ENCODE results near the gene GNA14.

GNA14 gene

DNA sequence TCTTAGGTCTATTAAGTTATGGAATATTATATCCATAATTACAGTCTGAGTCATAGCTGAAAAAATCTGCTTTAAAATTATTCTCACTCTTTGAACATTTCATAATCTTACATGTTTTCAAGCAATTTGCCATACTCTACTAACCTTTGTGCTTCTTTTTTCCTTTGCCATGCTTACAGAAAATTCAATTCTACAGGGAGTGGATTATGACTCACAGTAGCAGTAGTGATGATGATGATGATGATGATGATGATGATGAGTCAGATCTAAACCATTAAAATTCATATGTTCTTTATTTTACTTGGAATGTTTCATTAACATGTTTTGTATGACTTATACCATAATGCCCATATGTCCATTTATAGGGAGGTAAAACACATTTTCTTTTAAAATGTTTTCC lies 263.7 kb downstream of the GNA14 start:
- ChIA-PET CTCF (interaction anchor here (0.6 kb wide), 1 partner anchor 735 kb away, joined by 3 read pairs; no protein-coding TSS in a partner anchor), POLR2A (interaction anchor here (0.6 kb wide), 1 partner anchor 45 kb away, joined by 3 read pairs; no protein-coding TSS in a partner anchor)
- Histone ChIP-seq H3K27ac (ENCODE audit: extremely low read depth, low read depth, low read length) (no peak overlapping the region), H3K4me1 (ENCODE audit: control insufficient read depth, insufficient read depth, low read length) (no peaks in the 10 kb centered on the region), H3K36me3 (ENCODE audit: control insufficient read depth in 2 of 2, insufficient read depth in 1 of 2, low read length in 2 of 2) (peaks cover 14% of the 10 kb centered on the region in 2 experiments; a peak in 2 of 3 replicates), H3K9me3 (ENCODE audit: control insufficient read depth, insufficient read depth, low read depth, low read length) (no peaks in the 10 kb centered on the region), H3K4me3 (ENCODE audit: low read depth, low read length) (no peak overlapping the region)
- TF ChIP-seq ZNF148 (tag by site-specific recombination; IDR thresholded peaks at IDR 0.05; ENCODE audit: borderline replicate concordance) (no peak), OVOL3 (tag by site-specific recombination; IDR thresholded peaks at IDR 0.05) (no peak), ZNF621 (tag by site-specific recombination; IDR thresholded peaks at IDR 0.05) (no peak), ZNF513 (tag by site-specific recombination; IDR thresholded peaks at IDR 0.05) (peak; percentile 87), ZNF23 (tag by site-specific recombination; IDR thresholded peaks at IDR 0.05; ENCODE audit: borderline replicate concordance) (no peak)

DNA sequence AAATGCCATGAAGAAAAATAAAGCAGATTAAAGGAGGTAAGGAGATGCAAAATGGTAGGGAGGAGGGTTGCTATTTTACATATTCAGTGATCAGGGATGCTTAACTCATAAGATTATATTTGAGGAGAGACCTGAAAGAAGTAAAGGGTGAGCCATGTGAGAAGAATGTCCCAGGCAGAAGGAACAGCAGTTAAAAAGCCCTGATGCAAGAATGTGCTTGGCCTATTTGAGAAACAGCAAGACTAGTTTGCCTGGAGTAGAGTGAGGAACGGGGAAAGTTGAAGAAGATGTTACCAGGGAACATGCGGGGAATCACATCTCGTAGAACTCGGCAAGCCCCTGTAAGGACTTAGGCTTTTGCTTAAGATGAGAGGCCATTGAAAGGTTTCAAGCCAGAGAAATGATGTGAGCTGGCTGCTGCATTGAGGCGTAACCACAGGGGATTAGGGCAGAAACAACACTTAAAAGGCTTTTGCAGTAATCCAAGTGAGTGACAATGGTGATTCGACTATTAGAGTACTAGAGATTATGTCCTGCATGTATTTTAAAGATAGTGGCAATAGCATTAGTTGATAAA lies 272.1 kb downstream of the GNA14 start:
- no peaks in the 10 kb centered on the region for H3K4me1 ChIP-seq (ENCODE audit: control insufficient read depth, insufficient read depth, low read length)
- H3K27ac ChIP-seq (ENCODE audit: extremely low read depth, low read depth, low read length): no peak overlapping the region
- TF ChIP-seq, protein P1, sequence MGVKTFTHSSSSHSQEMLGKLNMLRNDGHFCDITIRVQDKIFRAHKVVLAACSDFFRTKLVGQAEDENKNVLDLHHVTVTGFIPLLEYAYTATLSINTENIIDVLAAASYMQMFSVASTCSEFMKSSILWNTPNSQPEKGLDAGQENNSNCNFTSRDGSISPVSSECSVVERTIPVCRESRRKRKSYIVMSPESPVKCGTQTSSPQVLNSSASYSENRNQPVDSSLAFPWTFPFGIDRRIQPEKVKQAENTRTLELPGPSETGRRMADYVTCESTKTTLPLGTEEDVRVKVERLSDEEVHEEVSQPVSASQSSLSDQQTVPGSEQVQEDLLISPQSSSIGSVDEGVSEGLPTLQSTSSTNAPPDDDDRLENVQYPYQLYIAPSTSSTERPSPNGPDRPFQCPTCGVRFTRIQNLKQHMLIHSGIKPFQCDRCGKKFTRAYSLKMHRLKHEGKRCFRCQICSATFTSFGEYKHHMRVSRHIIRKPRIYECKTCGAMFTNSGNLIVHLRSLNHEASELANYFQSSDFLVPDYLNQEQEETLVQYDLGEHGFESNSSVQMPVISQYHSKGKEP (tag by site-specific recombination; IDR thresholded peaks at IDR 0.05): no peak
- TF ChIP-seq ZNF777 (tag by site-specific recombination; IDR thresholded peaks at IDR 0.05; ENCODE audit: borderline replicate concordance) (no peak), ZNF146 (tag by site-specific recombination; IDR thresholded peaks at IDR 0.05) (no peak), MZF1 (tag by site-specific recombination; IDR thresholded peaks at IDR 0.05; ENCODE audit: borderline replicate concordance) (no peak), KLF9 (tag by site-specific recombination; IDR thresholded peaks at IDR 0.05; ENCODE audit: low read depth) (no peak), GLIS2 (tag by site-specific recombination; IDR thresholded peaks at IDR 0.05) (no peak), ZNF600 (tag by site-specific recombination; IDR thresholded peaks at IDR 0.05) (no peak), ZBTB8A (tag by site-specific recombination; IDR thresholded peaks at IDR 0.05) (no peak), ZEB2 (tag by site-specific recombination; IDR thresholded peaks at IDR 0.05) (no peak), ZNF416 (tag by site-specific recombination; IDR thresholded peaks at IDR 0.05) (no peak), ZNF404 (tag by site-specific recombination; IDR thresholded peaks at IDR 0.05) (no peak), KLF1 (tag by site-specific recombination; IDR thresholded peaks at IDR 0.05) (no peak), ZNF37A (tag by site-specific recombination; IDR thresholded peaks at IDR 0.05) (no peak), SP3 (tag by site-specific recombination; IDR thresholded peaks at IDR 0.05) (no peak), ZNF148 (tag by site-specific recombination; IDR thresholded peaks at IDR 0.05; ENCODE audit: borderline replicate concordance) (no peak), ZNF785 (tag by site-specific recombination; IDR thresholded peaks at IDR 0.05) (no peak), ZNF549 (tag by site-specific recombination; IDR thresholded peaks at IDR 0.05) (no peak), HIC1 (tag by site-specific recombination; IDR thresholded peaks at IDR 0.05) (no peak)
- TF ChIP-seq, protein P2, sequence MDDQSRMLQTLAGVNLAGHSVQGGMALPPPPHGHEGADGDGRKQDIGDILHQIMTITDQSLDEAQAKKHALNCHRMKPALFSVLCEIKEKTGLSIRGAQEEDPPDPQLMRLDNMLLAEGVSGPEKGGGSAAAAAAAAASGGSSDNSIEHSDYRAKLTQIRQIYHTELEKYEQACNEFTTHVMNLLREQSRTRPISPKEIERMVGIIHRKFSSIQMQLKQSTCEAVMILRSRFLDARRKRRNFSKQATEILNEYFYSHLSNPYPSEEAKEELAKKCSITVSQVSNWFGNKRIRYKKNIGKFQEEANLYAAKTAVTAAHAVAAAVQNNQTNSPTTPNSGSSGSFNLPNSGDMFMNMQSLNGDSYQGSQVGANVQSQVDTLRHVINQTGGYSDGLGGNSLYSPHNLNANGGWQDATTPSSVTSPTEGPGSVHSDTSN (CRISPR knock-in tag; IDR thresholded peaks at IDR 0.05): no peak
- POLR2A ChIA-PET: interaction anchor here (0.8 kb wide), 1 partner anchor 209 kb away, joined by 3 read pairs; no protein-coding TSS in a partner anchor
- no peak overlapping the region for H3K4me3 ChIP-seq (ENCODE audit: low read depth, low read length)
- H3K36me3 ChIP-seq (ENCODE audit: control insufficient read depth in 2 of 2, insufficient read depth in 1 of 2, low read length in 2 of 2): peaks cover 0 to 9% of the 10 kb centered on the region in 2 experiments; a peak in 2 of 3 replicates
- CTCF ChIA-PET: interaction anchor here (0.7 to 1.2 kb wide), 2 partner anchors 56 to 107 kb away, joined by 3 to 5 read pairs; no protein-coding TSS in a partner anchor
- no peaks in the 10 kb centered on the region for H3K9me3 ChIP-seq (ENCODE audit: control insufficient read depth, insufficient read depth, low read depth, low read length)
